HG03139 (cell line): ENCODE data around the gene TMEM200B.
"Not testable (repeated sequence)": the region's sequence is repeated elsewhere in the genome, so short reads cannot be mapped to it uniquely, and the experiment has no call there.

Experiments
- ATAC-seq: cut with Tn5 transposase; IDR thresholded peaks from one replicate; pipeline ENCODE4 v1.9.1; 2021; ENCODE audit not compliant: unreplicated experiment

The TMEM200B gene

GRCh38 chr1:29134695-29135028, 11.0 kb upstream of the TMEM200B start:
- no peak for ATAC-seq

- no peak for ATAC-seq
These were observed 10.4 kb upstream of the TMEM200B start for GRCh38 chr1:29133861-29134694.

GRCh38 chr1:29131056-29131455, 7.4 kb upstream of the TMEM200B start:
- not testable (repeated sequence) for ATAC-seq

- ATAC-seq: no peak
These were observed 6.2 kb upstream of the TMEM200B start for GRCh38 chr1:29129916-29130315.

DNA sequence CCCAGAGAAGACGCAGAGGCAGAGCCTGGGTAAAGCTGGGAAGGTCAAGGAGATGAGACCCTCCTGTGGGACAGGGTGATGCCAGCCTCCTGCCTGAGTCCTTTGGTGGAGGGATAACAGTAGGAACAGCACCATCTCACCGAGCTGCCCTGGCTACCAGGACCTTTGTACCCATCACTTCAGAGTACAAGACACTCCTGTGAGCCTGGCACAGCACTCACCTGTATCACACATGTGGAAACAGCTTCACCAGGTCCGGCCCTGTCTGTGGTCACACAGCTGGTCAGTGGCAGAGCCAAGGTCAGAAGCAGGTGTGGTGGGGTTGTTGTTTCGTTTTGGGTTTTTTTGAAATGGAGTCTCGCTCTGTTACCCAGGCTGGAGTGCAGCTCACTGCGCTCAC, 5.0 kb upstream of the TMEM200B start:
- ATAC-seq: no peak

GRCh38 chr1:29126198-29126597, 2.5 kb upstream of the TMEM200B start:
- ATAC-seq: no peak

DNA sequence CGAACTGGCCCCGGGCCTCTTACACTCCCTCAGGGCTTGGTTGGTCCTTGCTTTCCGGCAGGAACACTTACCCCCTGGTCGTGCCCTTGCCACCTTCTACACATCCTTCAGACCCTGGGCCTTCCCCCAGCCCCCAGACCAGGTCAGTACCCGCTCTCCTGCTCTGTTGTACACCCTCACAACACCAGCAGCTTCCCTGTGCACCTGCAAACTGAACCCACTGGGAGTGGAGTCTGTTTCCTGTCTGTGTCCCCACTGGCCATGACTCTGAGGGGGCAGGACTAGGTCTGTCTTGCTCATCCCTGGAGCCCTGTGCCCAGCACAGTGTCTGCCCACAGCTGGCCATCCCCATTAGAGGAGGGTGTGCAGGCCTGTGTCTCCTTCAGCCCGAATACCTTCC, 2.1 kb upstream of the TMEM200B start:
- no peak for ATAC-seq

DNA sequence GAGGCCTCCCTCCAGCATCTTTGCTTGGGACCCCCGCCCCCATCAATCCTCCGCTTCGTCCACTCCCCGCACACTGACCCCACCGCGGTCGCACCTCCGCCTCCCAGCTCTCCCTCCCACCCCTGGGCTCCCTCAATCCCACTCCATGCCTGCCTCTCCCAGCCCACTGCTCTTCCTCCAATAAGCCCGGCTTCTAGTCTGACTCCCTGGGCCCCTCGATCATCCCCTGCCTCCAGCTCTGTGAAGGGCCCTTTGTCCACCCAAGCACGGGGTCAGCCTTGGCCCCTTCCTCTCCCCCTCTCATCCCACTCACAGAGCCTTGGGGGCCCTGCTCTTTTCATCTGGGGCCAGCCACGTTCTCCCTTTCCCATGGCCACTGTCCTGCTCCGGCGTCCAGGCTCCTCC, 1.5 kb upstream of the TMEM200B start:
- no peak for ATAC-seq

DNA sequence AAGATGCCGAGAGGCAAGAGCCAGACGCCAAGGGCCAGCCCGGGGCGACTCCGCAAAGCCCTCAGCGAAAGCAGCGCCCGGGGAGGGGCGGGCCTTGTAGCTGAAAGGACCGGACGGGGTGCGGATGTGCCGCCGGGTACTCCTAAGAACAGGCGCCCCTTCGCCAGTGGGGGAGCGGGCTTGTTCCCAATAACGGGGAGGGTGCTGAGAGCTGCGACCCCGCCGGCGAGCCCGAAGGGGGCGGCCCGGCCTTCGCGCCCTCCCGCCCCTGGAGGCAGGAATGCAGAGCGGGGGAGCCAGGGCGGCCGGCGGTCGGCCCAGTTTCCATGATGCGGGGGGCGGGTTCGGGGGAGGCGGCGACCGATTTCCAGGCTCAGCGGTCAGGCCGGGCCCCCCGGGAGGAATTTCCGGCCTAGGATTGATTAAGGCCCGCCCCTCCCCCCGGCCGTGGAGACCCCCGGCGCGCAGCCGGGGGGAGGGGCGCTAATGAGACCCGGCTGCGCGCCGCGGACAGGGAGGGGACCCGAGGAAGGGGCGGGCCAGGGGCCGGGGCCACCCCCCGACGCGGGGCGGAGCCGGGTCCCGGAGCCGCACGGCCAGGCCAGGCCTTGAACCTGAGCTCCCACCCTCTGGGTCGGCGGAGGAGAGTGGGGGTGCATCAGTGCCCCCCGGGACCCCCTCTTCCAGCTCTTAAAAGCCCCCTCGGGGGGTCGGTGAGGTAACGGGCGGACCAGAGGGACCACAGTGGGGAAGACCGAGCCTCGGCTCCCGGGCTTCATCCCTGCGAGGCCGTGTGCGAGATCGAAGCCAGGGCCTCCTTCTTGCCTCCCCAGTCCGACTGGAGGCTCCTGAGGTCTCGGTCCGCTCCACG, 898 bp upstream of the TMEM200B start:
- ATAC-seq: no peak

GRCh38 chr1:29123053-29123886, 433 bp downstream of the TMEM200B start:
- no peak for ATAC-seq

DNA sequence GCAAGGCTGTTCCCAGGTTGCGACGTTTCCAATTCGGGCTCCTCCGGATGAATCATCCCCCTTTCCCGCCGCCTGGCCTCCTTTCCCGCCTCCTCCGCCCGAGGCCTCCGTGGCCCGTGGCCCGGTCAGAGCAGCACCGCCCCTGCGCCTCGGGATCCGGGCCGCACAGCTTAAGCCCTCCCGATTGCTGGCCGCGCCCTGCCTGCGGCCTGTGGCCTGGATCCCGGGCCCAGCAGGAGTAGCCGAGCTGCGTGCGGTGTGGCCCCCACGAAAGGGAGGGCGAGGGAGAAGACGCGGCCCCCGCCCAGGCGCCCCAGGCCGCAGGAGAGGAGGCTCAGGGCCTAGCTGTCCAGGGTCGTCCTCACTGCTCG, 1.0 kb downstream of the TMEM200B start:
- no peak for ATAC-seq

GRCh38 chr1:29121936-29122681, 1.6 kb downstream of the TMEM200B start:
- ATAC-seq: no peak

DNA sequence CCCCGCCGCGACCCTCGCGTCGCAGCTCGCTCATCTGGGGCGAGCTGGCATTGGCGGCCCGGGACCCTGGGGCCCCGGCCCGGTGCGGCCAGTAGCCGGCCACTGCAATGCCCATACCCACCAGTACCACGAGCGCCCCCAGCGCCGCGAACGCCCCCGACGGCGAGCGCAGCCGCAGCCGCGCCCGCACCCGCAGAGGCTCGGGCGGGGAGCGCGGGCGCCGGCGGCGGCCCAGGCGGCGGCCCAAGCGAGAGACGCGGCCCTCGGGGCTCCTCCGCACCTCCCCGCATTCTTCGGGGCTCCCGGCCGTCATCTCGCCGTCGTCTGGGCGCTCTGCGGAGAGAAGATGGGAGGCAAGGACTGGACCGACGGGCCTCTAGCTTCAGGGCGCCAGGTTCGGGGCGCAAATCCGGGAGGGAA, 2.2 kb downstream of the TMEM200B start:
- no peak for ATAC-seq

GRCh38 chr1:29120947-29121485, 2.7 kb downstream of the TMEM200B start:
- ATAC-seq: no peak

DNA sequence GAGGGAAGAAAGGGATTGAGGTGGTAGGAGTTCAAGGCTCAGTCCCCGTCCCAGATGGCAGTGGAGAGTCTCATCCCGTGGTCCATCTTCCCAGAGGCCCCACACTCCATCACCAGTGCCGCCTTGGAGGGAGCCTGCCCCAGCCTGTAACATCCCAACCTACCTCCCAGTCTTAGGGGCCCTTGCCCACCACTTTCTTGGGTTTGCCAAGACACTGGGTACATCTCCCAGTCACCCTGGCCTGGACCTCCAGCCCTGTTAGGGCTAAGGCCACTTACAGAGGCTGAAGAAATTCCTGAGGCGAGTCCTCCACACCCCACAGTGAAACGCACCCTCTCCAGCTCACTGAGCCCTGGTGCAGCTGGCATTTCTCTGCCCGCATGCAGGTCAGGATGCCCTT, 3.3 kb downstream of the TMEM200B start:
- no peak for ATAC-seq

- ATAC-seq: no peak
These were observed 4.4 kb downstream of the TMEM200B start for GRCh38 chr1:29119121-29119929.

GRCh38 chr1:29117381-29117780, 6.3 kb downstream of the TMEM200B start:
- ATAC-seq: no peak

GRCh38 chr1:29114654-29115053, 9.0 kb downstream of the TMEM200B start:
- no peak for ATAC-seq

GRCh38 chr1:29113413-29114117, 10.1 kb downstream of the TMEM200B start:
- no peak for ATAC-seq
